Keratinocyte (primary cell): ENCODE measurements around the gene CCDC12.

Source experiments
- CTCF ChIP-seq, 3 experiments: IDR thresholded peaks in 1 of 3; conservative IDR thresholded peaks in 1 of 3; optimal IDR thresholded peaks in 1 of 3; 2 replicates in 2 of 3; 3 replicates in 1 of 3; pipeline versions ENCODE3 to v1.5.1; 2011; ENCODE audit warnings: low read length in 3 of 3, mild to moderate bottlenecking in 3 of 3, moderate library complexity in 2 of 3, control low read depth in 1 of 3, inconsistent platforms in 1 of 3; ENCODE audit not compliant: insufficient read depth in 2 of 3; ENCODE audit errors: extremely low read depth in 1 of 3
- EZH2 ChIP-seq: IDR thresholded peaks from one replicate; pipeline ENCODE4 v1.6.1; 2012; ENCODE audit warnings: inconsistent platforms, mild to moderate bottlenecking, low read length, moderate library complexity

- no peak for TF ChIP-seq EZH2
- no peak for TF ChIP-seq CTCF (optimal IDR thresholded peaks at IDR 0.05 in 1 of 3, IDR thresholded peaks at IDR 0.05 in 1 of 3, conservative IDR thresholded peaks at IDR 0.05 in 1 of 3; ENCODE audit: extremely low read depth in 1 of 3, insufficient read depth in 2 of 3, low read length in 3 of 3)
These were observed 95.5 kb downstream of the CCDC12 start for GRCh38 chr3:46880884-46881595.
